Activated naive CD4-positive, alpha-beta T cell treated with Interleukin-2 at 50 U/mL for 16 hours (primary cell): ENCODE measurements around the gene MMP28.
A peak's percentile ranks its signal among the peaks of the same experiment; 100 is the strongest.

ENCODE experiments used
- DNase-seq: peaks from one replicate; pipeline ENCODE4 v3.0.0-alpha.2; 2020

The MMP28 gene

GRCh38 chr17:35797370-35797769 is 1.9 kb upstream of the MMP28 start:
- DNase-seq = no peak

GRCh38 chr17:35796942-35797341 is 1.5 kb upstream of the MMP28 start:
- no peak for DNase-seq

GRCh38 chr17:35795871-35796265 is 427 bp upstream of the MMP28 start:
- no peak for DNase-seq

- DNase-seq = no peak
These were observed 2.2 kb downstream of the MMP28 start for GRCh38 chr17:35793257-35793656.

- DNase-seq = no peak
These were observed 3.6 kb downstream of the MMP28 start for GRCh38 chr17:35791681-35792350.

GRCh38 chr17:35790841-35791240 is 4.6 kb downstream of the MMP28 start:
- DNase-seq = no peak

- no peak for DNase-seq
These were observed 6.7 kb downstream of the MMP28 start for GRCh38 chr17:35788477-35789368.

GRCh38 chr17:35786941-35787432 is 8.5 kb downstream of the MMP28 start:
- no peak for DNase-seq

- DNase-seq = no peak
These were observed 10.5 kb downstream of the MMP28 start for GRCh38 chr17:35784895-35785294.

GRCh38 chr17:35780950-35781349 is 14.5 kb downstream of the MMP28 start:
- DNase-seq = no peak

- DNase-seq = no peak
These were observed 16.7 kb downstream of the MMP28 start for GRCh38 chr17:35778641-35779196.

GRCh38 chr17:35775583-35775982 is 19.9 kb downstream of the MMP28 start:
- no peak for DNase-seq

- no peak for DNase-seq
These were observed 20.4 kb downstream of the MMP28 start for GRCh38 chr17:35775039-35775438.

- no peak for DNase-seq
These were observed 20.9 kb downstream of the MMP28 start for GRCh38 chr17:35774499-35774898.

GRCh38 chr17:35773679-35774425 is 21.6 kb downstream of the MMP28 start:
- DNase-seq = no peak

GRCh38 chr17:35773129-35773528 is 22.3 kb downstream of the MMP28 start:
- DNase-seq = no peak

- DNase-seq = no peak
These were observed 25.4 kb downstream of the MMP28 start for GRCh38 chr17:35769895-35770486.

GRCh38 chr17:35768797-35769196 is 26.6 kb downstream of the MMP28 start:
- no peak for DNase-seq

- peak; percentile 21 for DNase-seq
These were observed 28.4 kb downstream of the MMP28 start for GRCh38 chr17:35766903-35767510.

- no peak for DNase-seq
These were observed 29.0 kb downstream of the MMP28 start for GRCh38 chr17:35766489-35766877.

GRCh38 chr17:35765756-35766488 is 29.5 kb downstream of the MMP28 start:
- DNase-seq = no peak
